Measurements from ENCODE around the gene DZIP1L.

DNA sequence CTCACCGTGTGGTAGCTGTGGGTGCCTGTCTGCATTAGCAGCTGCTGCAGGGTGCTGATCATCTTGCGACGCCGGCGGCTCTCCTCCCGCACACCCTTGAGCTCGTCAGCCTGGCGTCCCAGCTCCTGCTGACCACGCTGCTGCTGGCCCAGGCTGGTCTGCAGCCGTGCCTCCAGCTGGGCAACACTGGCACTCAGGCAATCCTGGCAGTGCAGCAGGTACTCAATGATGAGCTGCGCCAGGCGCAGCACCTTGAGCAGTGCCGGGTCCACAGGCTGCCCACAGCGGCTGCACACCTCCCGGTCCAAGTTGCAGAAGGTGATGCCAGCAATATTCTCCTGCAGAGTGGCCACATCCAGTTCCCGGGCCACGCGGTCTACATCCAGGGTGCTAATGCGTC, 11.9 kb downstream of the DZIP1L start:
- TF ChIP-seq, protein P1, sequence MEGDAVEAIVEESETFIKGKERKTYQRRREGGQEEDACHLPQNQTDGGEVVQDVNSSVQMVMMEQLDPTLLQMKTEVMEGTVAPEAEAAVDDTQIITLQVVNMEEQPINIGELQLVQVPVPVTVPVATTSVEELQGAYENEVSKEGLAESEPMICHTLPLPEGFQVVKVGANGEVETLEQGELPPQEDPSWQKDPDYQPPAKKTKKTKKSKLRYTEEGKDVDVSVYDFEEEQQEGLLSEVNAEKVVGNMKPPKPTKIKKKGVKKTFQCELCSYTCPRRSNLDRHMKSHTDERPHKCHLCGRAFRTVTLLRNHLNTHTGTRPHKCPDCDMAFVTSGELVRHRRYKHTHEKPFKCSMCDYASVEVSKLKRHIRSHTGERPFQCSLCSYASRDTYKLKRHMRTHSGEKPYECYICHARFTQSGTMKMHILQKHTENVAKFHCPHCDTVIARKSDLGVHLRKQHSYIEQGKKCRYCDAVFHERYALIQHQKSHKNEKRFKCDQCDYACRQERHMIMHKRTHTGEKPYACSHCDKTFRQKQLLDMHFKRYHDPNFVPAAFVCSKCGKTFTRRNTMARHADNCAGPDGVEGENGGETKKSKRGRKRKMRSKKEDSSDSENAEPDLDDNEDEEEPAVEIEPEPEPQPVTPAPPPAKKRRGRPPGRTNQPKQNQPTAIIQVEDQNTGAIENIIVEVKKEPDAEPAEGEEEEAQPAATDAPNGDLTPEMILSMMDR (conservative IDR thresholded peaks at IDR 0.05), result no peak
- TF ChIP-seq EZH2 (IDR thresholded peaks at IDR 0.05; ENCODE audit: low read depth), result no peak

Measured in PC-9 (cell line).